Umbilical cord (tissue), 2 donors: Measurements from ENCODE around the gene SLX4. TPM values are rescaled to one million over a fixed set of nuclear protein-coding genes. Genes with fewer than 3 reads are reported as not detected.

Source experiments
- DNase-seq: peaks from one replicate; pipeline ENCODE4 v3.0.0-alpha.2; 2015; ENCODE audit warnings: low spot score
- total RNA-seq: library from RNA; depleted of rRNA; stranded (reverse); fragments of >200 nt; gene quantifications from one replicate; pipeline ENCODE4 v1.2.3, GENCODE V29; 2014; ENCODE audit warnings: low replicate concordance; ENCODE audit not compliant: insufficient read depth

SLX4 gene
- total RNA-seq, 1 donor from 2014 or later: 4.8 TPM

DNA sequence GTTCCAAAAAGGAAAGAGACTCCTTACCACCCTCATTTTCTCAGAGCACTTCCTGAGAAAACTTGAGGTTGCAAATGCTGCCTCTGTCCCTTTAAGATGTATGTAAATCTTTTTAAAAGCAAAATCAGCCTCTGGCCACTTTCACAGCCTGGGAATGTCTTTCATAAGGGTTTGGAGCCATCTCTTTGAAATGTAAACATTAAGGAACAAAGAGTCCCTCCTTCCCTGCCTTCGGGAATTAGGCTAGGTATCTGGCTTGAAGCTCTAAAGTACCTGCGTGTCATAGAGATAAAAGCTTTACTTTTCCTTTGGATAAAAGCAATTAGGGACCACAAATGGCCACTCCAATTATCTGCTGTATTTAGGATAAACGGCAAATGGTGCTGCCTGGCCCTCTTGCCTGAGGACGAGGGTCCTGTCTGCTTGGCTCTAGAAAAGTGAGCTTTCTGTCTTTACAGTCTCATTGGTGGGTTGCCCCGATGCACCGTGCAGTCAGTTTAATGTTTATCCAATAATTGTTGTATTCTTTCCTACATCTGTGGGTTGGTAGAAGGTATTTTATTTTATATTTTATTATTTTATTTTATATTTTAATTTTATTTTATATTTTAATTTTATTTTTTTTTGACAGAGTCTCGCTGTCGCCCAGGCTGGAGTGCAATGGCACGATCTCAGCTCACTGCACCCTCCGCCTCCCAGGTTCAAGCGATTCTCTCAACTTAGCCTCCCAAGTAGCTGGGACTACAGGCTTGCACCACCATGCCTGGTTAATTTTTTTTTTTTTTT is 58.1 kb downstream of the SLX4 start:
- no peak for DNase-seq

DNA sequence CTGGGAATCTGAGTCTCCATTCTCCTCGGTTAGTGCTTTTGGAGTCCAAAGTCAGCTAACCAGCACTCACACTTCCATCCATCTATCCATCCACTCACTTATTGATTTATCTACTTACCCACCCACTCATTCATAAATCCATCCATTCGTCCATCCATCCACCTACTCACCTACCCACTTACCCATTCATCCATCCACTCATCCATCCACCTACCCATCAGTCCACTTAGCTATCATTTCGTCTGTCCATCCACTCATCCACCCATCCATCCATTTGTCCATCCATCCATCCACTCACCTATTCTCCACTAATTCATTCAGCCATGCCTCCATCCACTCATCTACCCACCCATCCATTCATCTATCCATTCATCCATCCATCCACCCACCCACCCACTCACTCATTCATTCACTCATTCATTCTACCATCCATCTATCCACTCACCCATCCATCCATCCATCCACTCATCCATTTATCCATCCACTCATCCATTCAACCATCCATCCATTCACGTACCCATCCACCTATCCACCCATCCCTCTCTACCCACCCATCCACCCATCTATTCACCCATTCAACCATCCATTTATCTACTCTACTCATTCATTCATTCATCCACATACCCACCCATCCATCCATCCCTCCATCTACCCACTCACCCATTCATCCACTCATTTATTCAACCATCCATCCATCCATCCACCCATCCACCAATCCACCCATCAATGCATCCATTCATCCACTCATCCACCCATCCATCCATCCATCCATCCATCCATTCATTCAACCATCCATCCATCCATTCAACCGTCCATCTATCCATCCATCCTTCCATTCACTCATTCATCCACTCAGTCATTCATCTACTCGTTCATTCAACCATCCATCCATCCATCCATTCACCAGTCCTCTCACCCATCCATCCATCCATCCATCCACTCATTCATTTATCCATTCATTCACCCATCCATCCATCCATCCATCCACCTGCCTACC is 60.3 kb downstream of the SLX4 start:
- no peak for DNase-seq

DNA sequence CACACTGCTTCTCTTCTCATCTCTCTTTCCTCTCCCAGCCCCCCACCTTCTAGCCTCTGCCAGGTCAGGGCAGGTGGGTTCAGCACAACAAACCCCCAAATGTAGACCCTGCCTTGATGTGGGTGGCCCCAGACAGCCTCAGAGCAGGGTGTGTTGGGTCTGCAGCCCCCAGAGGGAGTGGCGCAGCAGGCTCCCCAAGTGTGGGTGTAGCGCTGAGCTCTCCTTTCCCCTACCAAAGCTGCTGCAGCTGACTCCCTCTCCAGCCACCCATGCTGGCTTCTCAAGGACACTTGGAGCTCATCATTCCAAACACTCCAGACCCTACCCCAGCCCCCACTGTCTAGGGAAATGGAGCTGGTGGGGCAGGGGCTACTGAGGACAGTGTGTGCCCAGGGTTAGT is 61.5 kb downstream of the SLX4 start:
- DNase-seq: no peak

DNA sequence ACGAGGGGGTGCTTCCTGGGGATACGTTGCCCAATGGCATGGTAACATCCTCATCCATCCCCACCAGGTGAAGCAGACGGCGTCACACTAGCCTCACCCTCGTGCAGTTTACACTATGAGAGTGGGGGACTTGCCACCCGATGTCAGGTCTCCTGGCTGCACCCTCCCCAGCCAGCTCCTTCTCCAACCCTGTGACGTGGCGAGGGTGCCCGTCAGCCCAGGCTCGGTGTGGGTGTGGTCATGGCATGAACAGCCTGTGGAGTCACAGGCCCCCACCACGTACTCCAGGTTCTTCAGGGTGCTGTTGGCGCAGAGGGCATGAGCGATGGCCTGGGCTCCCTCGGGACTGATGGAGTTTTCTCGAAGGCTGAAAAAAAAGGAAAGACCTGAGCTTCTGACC is 62.5 kb downstream of the SLX4 start:
- DNase-seq: no peak

DNA sequence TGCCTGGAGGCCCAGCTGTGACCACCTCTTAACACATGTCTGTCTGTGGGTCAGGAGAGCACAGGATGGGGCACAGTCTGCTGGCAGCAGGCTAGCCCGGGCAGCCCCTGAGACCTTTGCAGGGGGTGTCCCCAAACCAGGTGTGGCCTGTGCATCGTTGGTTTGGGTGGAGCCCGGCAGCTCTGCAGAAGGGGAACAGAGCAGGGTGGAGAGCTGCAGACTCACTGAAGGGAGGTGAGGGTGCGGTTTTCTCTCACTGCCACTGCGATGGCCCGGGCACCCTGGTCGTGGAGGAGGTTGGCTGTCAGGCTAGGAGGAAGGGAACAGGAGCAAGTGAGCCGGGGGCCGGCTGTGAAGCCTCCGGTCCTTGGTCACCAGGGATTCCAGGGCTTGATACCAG is 63.0 kb downstream of the SLX4 start:
- no peak for DNase-seq

DNA sequence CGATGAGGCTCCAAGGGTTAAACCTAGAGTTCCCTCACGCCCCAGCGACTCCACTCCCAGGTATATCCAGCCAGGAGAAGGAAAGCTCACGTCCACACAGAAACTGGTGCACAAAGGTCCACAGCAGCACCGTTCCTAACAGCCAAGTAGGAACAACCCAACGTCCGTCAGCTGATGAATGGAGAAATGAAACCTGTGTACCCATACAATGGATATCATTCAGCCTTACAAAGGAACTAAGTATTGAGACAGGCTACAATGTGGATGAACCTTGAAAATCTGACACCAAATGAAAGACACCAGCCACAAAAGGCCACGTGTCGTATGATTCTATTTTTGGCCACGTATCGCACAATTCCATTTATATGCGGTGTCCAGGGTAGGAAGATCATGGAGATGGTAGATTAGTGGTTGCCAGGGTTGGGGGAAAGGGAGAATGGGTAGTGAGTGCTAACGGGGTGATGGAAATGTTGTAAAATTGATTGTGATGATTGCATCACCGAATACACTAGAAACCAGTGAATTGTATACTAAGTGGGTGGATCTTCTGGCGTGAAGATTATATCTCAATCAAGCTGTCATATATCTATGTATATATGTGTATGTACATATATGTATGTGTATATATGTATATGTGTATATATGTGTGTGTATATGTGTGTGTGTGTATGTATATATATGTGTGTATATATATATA is 64.3 kb downstream of the SLX4 start:
- DNase-seq: no peak

DNA sequence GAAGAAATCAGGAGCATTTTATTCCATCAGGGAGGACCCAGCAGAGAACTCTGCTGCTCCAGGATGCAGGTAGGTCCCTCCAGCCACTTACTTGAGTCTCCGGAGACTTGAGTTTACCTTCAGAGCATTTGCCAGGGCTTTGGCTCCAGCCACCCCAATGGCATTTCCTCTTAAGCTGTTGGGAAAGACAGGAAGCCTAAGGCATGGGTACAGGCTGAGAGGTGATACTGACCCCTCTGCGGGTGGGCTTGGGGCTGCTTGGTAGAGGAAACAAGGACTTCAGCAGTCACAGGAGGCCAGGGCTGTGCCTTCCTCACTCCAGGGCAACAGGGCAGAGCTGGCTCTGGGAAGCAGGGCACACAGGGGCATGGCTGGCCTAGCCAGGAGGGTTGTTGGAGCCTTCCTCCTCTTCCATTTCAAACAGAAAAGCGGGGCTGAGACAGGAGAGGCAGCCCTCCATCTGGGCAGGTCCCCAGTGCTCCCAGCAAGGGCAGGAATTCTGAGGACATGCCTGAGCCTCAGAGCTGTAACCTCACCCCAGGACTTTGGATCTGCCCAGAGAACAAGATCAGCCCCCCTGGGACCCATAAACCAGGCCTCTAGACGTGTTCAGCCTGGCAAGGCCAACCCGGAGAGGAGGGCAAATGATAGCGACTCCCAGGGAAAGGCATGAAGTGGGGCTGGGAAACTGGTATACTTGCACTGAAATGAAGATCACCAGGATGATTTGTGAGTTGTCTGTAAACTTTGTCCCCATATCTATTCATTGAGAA is 68.6 kb downstream of the SLX4 start:
- DNase-seq: no peak

DNA sequence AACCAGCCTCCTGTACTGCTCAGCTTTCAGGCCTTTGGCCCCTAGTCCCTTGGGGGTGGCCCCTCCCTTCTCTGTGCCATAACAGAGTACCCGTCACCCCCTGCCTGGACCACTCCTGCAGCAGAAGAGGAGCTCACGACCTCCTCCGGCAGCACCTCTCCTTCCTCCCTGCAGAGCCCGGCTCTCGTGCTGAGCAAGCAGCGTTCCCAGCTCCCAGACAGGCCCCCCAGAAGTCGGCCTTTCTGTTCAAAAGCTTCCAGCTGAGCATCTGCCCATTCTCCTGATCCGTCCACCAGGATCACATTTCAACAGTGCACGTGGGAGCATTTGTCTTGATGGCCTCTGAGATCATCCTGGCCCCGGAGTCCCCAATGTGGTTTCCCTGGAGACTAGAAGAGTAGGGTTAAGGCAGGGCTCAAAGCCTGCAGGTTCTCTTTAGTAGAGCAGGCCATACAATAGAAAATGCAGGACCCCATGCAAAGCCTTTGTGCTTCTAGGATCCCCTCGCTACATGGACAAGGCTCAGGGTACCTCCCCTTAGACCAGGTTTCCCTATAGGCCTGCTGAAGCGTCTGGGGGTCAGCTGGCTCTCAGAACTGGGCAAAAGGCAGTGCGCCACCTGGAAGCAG is 69.8 kb downstream of the SLX4 start:
- no peak for DNase-seq

DNA sequence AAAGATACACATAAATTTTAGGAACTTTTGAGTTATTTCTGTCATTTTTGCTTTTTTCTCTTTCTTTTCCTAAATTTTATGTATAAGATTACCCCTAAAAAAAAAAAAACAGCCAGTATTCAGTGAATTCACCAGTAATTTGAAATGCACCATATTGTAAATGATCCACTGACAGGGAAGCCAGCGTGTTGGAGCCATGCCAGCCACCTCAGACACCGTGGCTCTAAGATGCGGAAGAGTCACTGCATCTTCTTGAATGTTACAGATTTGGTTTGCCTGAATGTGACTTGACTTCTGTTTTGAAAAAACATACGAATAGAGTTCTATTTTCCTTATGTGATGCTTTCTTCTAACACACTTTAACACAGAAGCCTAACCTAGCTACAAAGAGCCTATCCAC is 73.2 kb downstream of the SLX4 start:
- no peak for DNase-seq

DNA sequence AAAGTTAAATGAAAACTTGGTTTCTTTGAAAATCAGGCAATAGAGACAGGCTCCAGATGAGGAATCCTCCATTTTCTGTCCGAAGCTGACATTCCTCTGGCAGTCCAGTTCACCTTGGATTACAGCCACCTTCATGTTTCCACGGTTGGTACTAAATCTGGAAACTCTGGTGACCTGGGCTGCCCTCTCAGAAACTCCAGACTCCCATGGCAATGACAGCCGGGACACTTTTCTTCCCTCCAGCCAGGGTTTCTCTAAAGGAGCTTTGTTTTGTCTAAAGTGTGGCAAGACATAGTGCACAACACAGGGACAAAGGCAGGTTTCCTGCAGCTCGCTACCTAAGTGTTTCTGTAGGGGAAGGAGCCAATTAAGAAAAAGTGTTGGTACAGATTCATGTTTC is 74.6 kb downstream of the SLX4 start:
- no peak for DNase-seq

DNA sequence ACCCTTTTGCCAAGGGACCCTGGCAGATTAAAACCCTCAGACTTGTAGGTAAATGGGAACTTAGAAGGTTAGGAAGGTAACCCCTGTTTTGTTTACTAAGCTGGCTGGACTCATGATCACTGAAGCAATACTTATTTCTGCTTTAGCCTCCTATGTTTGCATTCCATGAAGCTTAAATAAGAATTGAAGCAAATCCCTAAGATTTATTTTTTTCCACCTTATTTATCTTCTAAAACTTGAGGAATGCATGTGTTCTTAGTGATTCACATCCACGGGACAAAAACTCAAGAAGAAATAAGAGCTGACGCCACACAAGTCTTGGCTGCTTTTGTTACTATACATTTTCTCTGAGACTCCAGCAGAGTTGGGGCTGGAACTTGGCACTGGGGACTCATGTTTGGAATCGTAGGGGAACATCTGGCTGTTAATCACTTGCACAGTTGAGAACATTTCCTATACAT is 75.1 kb downstream of the SLX4 start:
- no peak for DNase-seq

DNA sequence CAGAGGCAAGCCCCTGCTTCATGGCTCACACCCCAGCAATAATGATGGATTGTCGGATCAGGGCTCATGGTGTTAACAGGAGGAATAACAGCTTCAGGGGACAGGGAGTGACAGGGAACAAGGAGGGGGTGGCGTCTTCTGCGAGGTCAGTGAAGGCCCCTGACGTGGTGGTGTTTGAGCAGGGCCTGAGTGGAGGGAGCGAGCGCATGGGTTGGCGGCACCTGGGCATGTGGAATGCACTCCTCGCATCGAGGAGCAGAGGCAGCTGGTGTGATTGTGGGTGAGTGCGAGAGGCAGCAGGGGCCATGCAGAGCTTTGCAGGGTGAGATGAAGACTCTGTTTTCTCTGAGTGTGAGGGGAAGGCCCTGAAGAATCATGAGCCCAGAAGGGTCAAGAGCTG is 77.3 kb downstream of the SLX4 start:
- DNase-seq: no peak

DNA sequence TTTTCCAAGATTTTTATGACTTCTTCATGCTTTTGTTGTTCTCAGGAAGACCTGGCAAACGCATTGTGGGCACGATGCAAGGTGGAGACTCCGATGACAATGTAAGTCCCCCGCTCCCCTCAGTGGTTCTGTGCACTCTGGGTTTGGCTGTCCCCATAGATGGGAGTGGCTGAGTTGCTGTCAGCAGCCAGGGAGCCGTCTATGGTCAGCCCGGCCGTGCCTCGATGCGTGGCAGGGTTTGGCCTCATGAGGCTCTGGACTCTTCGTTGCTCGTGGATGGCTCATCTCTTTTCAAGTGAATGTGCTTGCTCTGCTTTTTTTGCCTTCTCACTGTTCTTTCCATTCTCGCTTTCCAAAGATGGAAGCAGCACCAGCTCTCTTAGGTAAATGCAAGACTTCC is 78.7 kb downstream of the SLX4 start:
- no peak for DNase-seq

Other genes with a start within 250 kb of the SLX4 start
- 13.7 TPM for gene ZSCAN32, start 210.6 kb downstream of the SLX4 start, total RNA-seq
- gene ZNF174, start 210.4 kb downstream of the SLX4 start, total RNA-seq: 3.9 TPM
- 6.0 TPM for gene ZNF597, start 168.1 kb downstream of the SLX4 start, total RNA-seq
- 41.9 TPM for gene NAA60, start 167.9 kb downstream of the SLX4 start, total RNA-seq
- not detected for gene C16orf90, start 116.1 kb downstream of the SLX4 start, total RNA-seq
- 33.5 TPM for gene CLUAP1, start 110.6 kb downstream of the SLX4 start, total RNA-seq
- gene NLRC3, start 34.2 kb downstream of the SLX4 start, total RNA-seq: 9.1 TPM
- 43.3 TPM for gene DNASE1, start 43.1 kb upstream of the SLX4 start, total RNA-seq
- 34.7 TPM for gene TRAP1, start 105.9 kb upstream of the SLX4 start, total RNA-seq